Embryonic facial prominence (tissue), 1 donor: ENCODE data around the gene COPS3.
A peak's percentile ranks its signal among the peaks of the same experiment; 100 is the strongest.
"Not testable (repeated sequence)": the region's sequence is repeated elsewhere in the genome, so short reads cannot be mapped to it uniquely, and the experiment has no call there.

Experiments
- DNase-seq: peaks from one replicate; pipeline ENCODE4 v3.0.0-alpha.2; 2016; ENCODE audit errors: extremely low spot score

The COPS3 gene

GRCh38 chr17:17303010-17303846, 22.2 kb upstream of the COPS3 start, which contains the start of gene NT5M:
Gene NT5M (plus strand): TSS chr17:17303373. CDS start chr17:17303551, 178 bp downstream.
- peak; percentile 34 for DNase-seq

GRCh38 chr17:17301659-17302058, 20.6 kb upstream of the COPS3 start:
- not testable (repeated sequence) for DNase-seq

GRCh38 chr17:17300624-17301568, 19.9 kb upstream of the COPS3 start:
- no peak for DNase-seq

- no peak for DNase-seq
These were observed 17.1 kb upstream of the COPS3 start for GRCh38 chr17:17298108-17298507.

GRCh38 chr17:17297217-17297616, 16.2 kb upstream of the COPS3 start:
- DNase-seq, result no peak

GRCh38 chr17:17295141-17295540, 14.1 kb upstream of the COPS3 start:
- DNase-seq, result no peak

GRCh38 chr17:17289701-17290100, 8.7 kb upstream of the COPS3 start:
- DNase-seq, result no peak

GRCh38 chr17:17289086-17289485, 8.0 kb upstream of the COPS3 start:
- no peak for DNase-seq

GRCh38 chr17:17285951-17286350, 4.9 kb upstream of the COPS3 start:
- no peak for DNase-seq

GRCh38 chr17:17279316-17279715, 1.7 kb downstream of the COPS3 start:
- no peak for DNase-seq

GRCh38 chr17:17277431-17277830, 3.6 kb downstream of the COPS3 start:
- DNase-seq, result not testable (repeated sequence)

GRCh38 chr17:17275971-17276370, 5.1 kb downstream of the COPS3 start:
- DNase-seq, result no peak

GRCh38 chr17:17269926-17270773, 10.9 kb downstream of the COPS3 start:
- no peak for DNase-seq

GRCh38 chr17:17264430-17264829, 16.6 kb downstream of the COPS3 start:
- DNase-seq, result no peak

- no peak for DNase-seq
These were observed 22.0 kb downstream of the COPS3 start for GRCh38 chr17:17258998-17259397.

- DNase-seq, result no peak
These were observed 23.0 kb downstream of the COPS3 start for GRCh38 chr17:17258011-17258410.

GRCh38 chr17:17256316-17256715, 24.7 kb downstream of the COPS3 start:
- DNase-seq, result no peak

- DNase-seq, result not testable (repeated sequence)
These were observed 25.4 kb downstream of the COPS3 start for GRCh38 chr17:17255689-17256088.

GRCh38 chr17:17254036-17254435, 27.0 kb downstream of the COPS3 start:
- DNase-seq, result no peak

GRCh38 chr17:17253406-17253805, 27.6 kb downstream of the COPS3 start:
- DNase-seq, result no peak

GRCh38 chr17:17252149-17252661, 28.8 kb downstream of the COPS3 start:
- DNase-seq, result no peak
